Renal cortical epithelial cell (primary cell): ENCODE data around the gene RNF220. TPM values are rescaled to one million over a fixed set of nuclear protein-coding genes. Genes with fewer than 3 reads are reported as not detected.
"Not testable (repeated sequence)": the region's sequence is repeated elsewhere in the genome, so short reads cannot be mapped to it uniquely, and the experiment has no call there.

Experiments used
- DNase-seq: peaks from one replicate; pipeline ENCODE4 v3.0.0-alpha.2; 2011; ENCODE audit warnings: low read depth
- total RNA-seq: library from RNA; depleted of rRNA; stranded (reverse); fragments of >200 nt; gene quantifications from 2 replicates; pipeline ENCODE4 v1.2.3, GENCODE V29; 2014

RNF220 gene
- total RNA-seq, 1 donor from 2014 or later: 78.4 TPM

GRCh38 chr1:44547361-44547760 lies 142.3 kb downstream of the RNF220 start:
- no peak for DNase-seq

GRCh38 chr1:44547837-44548236 lies 142.8 kb downstream of the RNF220 start:
- DNase-seq: no peak

- no peak for DNase-seq
Observed at GRCh38 chr1:44549510-44549909, 144.5 kb downstream of the RNF220 start.

- DNase-seq: no peak
Observed at GRCh38 chr1:44553127-44553758, 148.2 kb downstream of the RNF220 start.

GRCh38 chr1:44553771-44554170 lies 148.7 kb downstream of the RNF220 start:
- peak; percentile 49 for DNase-seq

GRCh38 chr1:44554706-44555105 lies 149.7 kb downstream of the RNF220 start:
- DNase-seq: no peak

- peak; percentile 72 for DNase-seq
Observed at GRCh38 chr1:44557778-44558177, 152.7 kb downstream of the RNF220 start.

- DNase-seq: no peak
Observed at GRCh38 chr1:44558883-44559282, 153.8 kb downstream of the RNF220 start.

GRCh38 chr1:44559330-44559729 lies 154.3 kb downstream of the RNF220 start:
- no peak for DNase-seq

- no peak for DNase-seq
Observed at GRCh38 chr1:44559913-44560312, 154.9 kb downstream of the RNF220 start.

GRCh38 chr1:44560696-44561095 lies 155.6 kb downstream of the RNF220 start:
- not testable (repeated sequence) for DNase-seq

GRCh38 chr1:44565259-44565750 lies 160.2 kb downstream of the RNF220 start:
- no peak for DNase-seq

- no peak for DNase-seq
Observed at GRCh38 chr1:44565833-44566232, 160.8 kb downstream of the RNF220 start.

- no peak for DNase-seq
Observed at GRCh38 chr1:44566281-44567046, 161.4 kb downstream of the RNF220 start.

- no peak for DNase-seq
Observed at GRCh38 chr1:44568128-44568900, 163.3 kb downstream of the RNF220 start.

- no peak for DNase-seq
Observed at GRCh38 chr1:44569491-44569890, 164.4 kb downstream of the RNF220 start.

- DNase-seq: peak; percentile 13
Observed at GRCh38 chr1:44571712-44572571, 166.9 kb downstream of the RNF220 start.

- DNase-seq: no peak
Observed at GRCh38 chr1:44572572-44572879, 167.5 kb downstream of the RNF220 start.

GRCh38 chr1:44575396-44575795 lies 170.3 kb downstream of the RNF220 start:
- DNase-seq: no peak

- DNase-seq: no peak
Observed at GRCh38 chr1:44576456-44577150, 171.5 kb downstream of the RNF220 start.

- DNase-seq: no peak
Observed at GRCh38 chr1:44581205-44581604, 176.2 kb downstream of the RNF220 start.
